Colonic mucosa (tissue), 4 donors: Measurements from ENCODE around the gene HES4. TPM values are rescaled to one million over a fixed set of nuclear protein-coding genes. Genes with fewer than 3 reads are reported as not detected.

Experiments used
- DNase-seq: peaks from one replicate; pipeline ENCODE4 v3.0.0-alpha.2; 2020
- H3K27ac ChIP-seq: fragments of 200-600 bp; one replicate; pipeline ENCODE4 v1.8.0; 2021
- H3K27me3 ChIP-seq: fragments of 200-600 bp; one replicate; pipeline ENCODE4 v1.8.0; 2021
- H3K36me3 ChIP-seq: fragments of 200-600 bp; one replicate; pipeline ENCODE4 v1.8.0; 2021
- H3K4me1 ChIP-seq: fragments of 200-600 bp; one replicate; pipeline ENCODE4 v1.8.0; 2021; ENCODE audit warnings: mild to moderate bottlenecking
- H3K4me3 ChIP-seq: fragments of 200-600 bp; one replicate; pipeline ENCODE4 v1.8.0; 2021
- H3K9ac ChIP-seq, 2 donors: one replicate each; pipeline ENCODE4 v1.7.0; 2013; ENCODE audit warnings: control low read depth in 2 of 2, low read depth in 2 of 2, low read length in 2 of 2
- H3K9me3 ChIP-seq: fragments of 200-600 bp; one replicate; pipeline ENCODE4 v1.8.0; 2021
- CTCF ChIP-seq: fragments of 200-600 bp; IDR thresholded peaks from one replicate; pipeline ENCODE4 v1.8.0; 2022; ENCODE audit warnings: antibody characterized with exemption, mild to moderate bottlenecking
- intact Hi-C: fragments of 100-400 bp; cut with DNase I; formaldehyde crosslinking; loops from one replicate; pipeline ENCODE4 v1.14.1; 2022
- total RNA-seq, 2 donors: library from RNA; stranded (reverse); fragmentation: NEBNext Ultra II Directional in 1 of 2; extraction: Animal tissue kit (Norgen Biotek cat#: 25700) in 1 of 2; gene quantifications; one replicate each; pipeline ENCODE4 v1.2.1, GENCODE V29; 2021
- donor health status: healthy.
- donor health status: DM: no; HTN: no; CAD: no.
- donor health status: DM: no; HTN: no; CAD: no.

The HES4 gene
- total RNA-seq, 2 donors from 2014 or later, result 30.5 to 47.3 TPM

- intact Hi-C loops, result no loop called here
- Histone ChIP-seq H3K4me3 (no peak overlapping the region), H3K36me3 (no peaks in the 10 kb centered on the region), H3K9ac (no peak overlapping the region), H3K27ac (no peak overlapping the region), H3K4me1 (peaks cover 6% of the 10 kb centered on the region), H3K27me3 (no peaks in the 10 kb centered on the region), H3K9me3 (no peaks in the 10 kb centered on the region)
- TF ChIP-seq CTCF, result no peak
- no peak for DNase-seq
Observed at GRCh38 chr1:1023700-1024099, 23.8 kb upstream of the HES4 start.

- intact Hi-C loops, result no loop called here
- H3K27me3 ChIP-seq, result no peaks in the 10 kb centered on the region
- H3K4me3 ChIP-seq, result no peak overlapping the region
- no peak for DNase-seq
- peaks cover 6% of the 10 kb centered on the region for H3K4me1 ChIP-seq
- H3K36me3 ChIP-seq, result no peaks in the 10 kb centered on the region
- no peaks in the 10 kb centered on the region for H3K9me3 ChIP-seq
- TF ChIP-seq CTCF, result no peak
- no peak overlapping the region for H3K9ac ChIP-seq
- no peak overlapping the region for H3K27ac ChIP-seq
Observed at GRCh38 chr1:1022302-1023009, 22.6 kb upstream of the HES4 start.

GRCh38 chr1:1021920-1022259, 22.0 kb upstream of the HES4 start:
- H3K4me3 ChIP-seq, result no peak overlapping the region
- no peaks in the 10 kb centered on the region for H3K9me3 ChIP-seq
- intact Hi-C loops, result no loop called here
- TF ChIP-seq CTCF, result no peak
- no peak overlapping the region for H3K27ac ChIP-seq
- no peaks in the 10 kb centered on the region for H3K36me3 ChIP-seq
- no peak for DNase-seq
- H3K9ac ChIP-seq, result no peak overlapping the region
- no peaks in the 10 kb centered on the region for H3K27me3 ChIP-seq
- H3K4me1 ChIP-seq, result peaks cover 6% of the 10 kb centered on the region

GRCh38 chr1:1021010-1021919, 21.4 kb upstream of the HES4 start:
- H3K4me1 ChIP-seq, result peaks cover 6% of the 10 kb centered on the region
- intact Hi-C loops, result no loop called here
- H3K36me3 ChIP-seq, result no peaks in the 10 kb centered on the region
- H3K9ac ChIP-seq, result peak overlapping the region; percentile 6 to 35
- H3K27me3 ChIP-seq, result no peaks in the 10 kb centered on the region
- TF ChIP-seq CTCF, result no peak
- H3K4me3 ChIP-seq, result peak overlapping the region; percentile 75
- H3K9me3 ChIP-seq, result no peaks in the 10 kb centered on the region
- DNase-seq, result peak; percentile 88
- peak overlapping the region; percentile 85 for H3K27ac ChIP-seq

- Histone ChIP-seq H3K9me3 (no peaks in the 10 kb centered on the region), H3K4me3 (peak overlapping the region; percentile 75), H3K36me3 (no peaks in the 10 kb centered on the region), H3K27ac (peak overlapping the region; percentile 85), H3K27me3 (no peaks in the 10 kb centered on the region), H3K4me1 (peaks cover 6% of the 10 kb centered on the region), H3K9ac (peak overlapping the region; percentile 6 to 73)
- intact Hi-C loops, result no loop called here
- no peak for DNase-seq
- no peak for TF ChIP-seq CTCF
Observed at GRCh38 chr1:1020415-1021009, 20.6 kb upstream of the HES4 start.
